Thymus (tissue), 11 donors: ENCODE results near the gene PLXNA4. TPM values are rescaled to one million over a fixed set of nuclear protein-coding genes. Genes with fewer than 3 reads are reported as not detected.

Source experiments
- DNase-seq, 9 donors: peaks; one replicate each; pipeline ENCODE4 v3.0.0-alpha.2; 2013; ENCODE audit warnings: low spot score in 9 of 9, low read depth in 6 of 9, missing footprints in 1 of 9
- H3K27ac ChIP-seq, 2 donors: one replicate each; pipeline ENCODE4 v1.5.1; 2013; ENCODE audit warnings: control low read depth in 1 of 2, low read depth in 1 of 2, low read length in 1 of 2, mild to moderate bottlenecking in 1 of 2, moderate library complexity in 1 of 2
- H3K27me3 ChIP-seq, 2 donors: one replicate each; pipeline ENCODE4 v1.5.1; 2013; ENCODE audit warnings: low read length in 1 of 2; ENCODE audit not compliant: control insufficient read depth in 2 of 2, insufficient read depth in 1 of 2
- H3K36me3 ChIP-seq, 2 donors: one replicate each; pipeline ENCODE4 v1.5.1; 2013; ENCODE audit warnings: low read length in 1 of 2, mild to moderate bottlenecking in 1 of 2, moderate library complexity in 1 of 2; ENCODE audit not compliant: control insufficient read depth in 2 of 2, insufficient read depth in 2 of 2
- H3K4me1 ChIP-seq, 2 donors: one replicate each; pipeline ENCODE4 v1.5.1; 2013; ENCODE audit warnings: low read length in 2 of 2; ENCODE audit not compliant: control insufficient read depth in 2 of 2, insufficient read depth in 2 of 2
- H3K4me3 ChIP-seq, 2 donors: one replicate each; pipeline ENCODE4 v1.5.1; 2013; ENCODE audit warnings: low read length in 2 of 2, control low read depth in 1 of 2, mild to moderate bottlenecking in 1 of 2
- H3K9me3 ChIP-seq, 2 donors: one replicate each; pipeline ENCODE4 v1.5.1; 2013; ENCODE audit warnings: low read length in 1 of 2, mild to moderate bottlenecking in 1 of 2; ENCODE audit not compliant: control insufficient read depth in 2 of 2, insufficient read depth in 1 of 2
- WGBS: extraction: QIAGEN DNeasy Blood & Tissue Kit; methylation state at CpG from one replicate; pipeline ENCODE4 v1.1.7; 2013; 5-methylcytosine and 5-hydroxymethylcytosine counted together
- polyA plus RNA-seq: library from polyadenylated mRNA; stranded (reverse); fragments of 200-250 nt; gene quantifications from one replicate; pipeline ENCODE4 v1.2.3, GENCODE V29; 2013
- total RNA-seq: library from RNA; stranded (reverse); fragments of 120-200 nt; gene quantifications from one replicate; pipeline ENCODE4 v1.2.4, GENCODE V29; 2013
- donor health status: healthy.

The PLXNA4 gene
- total and polyA plus RNA-seq, 2 donors, result 0.21 to 0.66 TPM

- H3K4me1 ChIP-seq, result peaks cover 0 to 5% of the 10 kb centered on the region in 2 donors
- 98% methylated on average over 2 of the region's 2 CpGs for WGBS
- H3K27me3 ChIP-seq, result no peaks in the 10 kb centered on the region
- no peak for DNase-seq
- H3K27ac ChIP-seq, result no peak overlapping the region
- H3K36me3 ChIP-seq, result no peaks in the 10 kb centered on the region
- H3K9me3 ChIP-seq, result no peaks in the 10 kb centered on the region
- H3K4me3 ChIP-seq, result no peak overlapping the region
These were observed 37.5 kb upstream of the PLXNA4 start for GRCh38 chr7:132613737-132614136.

GRCh38 chr7:132610995-132611394 lies 34.7 kb upstream of the PLXNA4 start:
- Histone ChIP-seq H3K27ac (no peak overlapping the region), H3K27me3 (no peaks in the 10 kb centered on the region), H3K4me3 (no peak overlapping the region), H3K36me3 (no peaks in the 10 kb centered on the region), H3K9me3 (no peaks in the 10 kb centered on the region), H3K4me1 (peaks cover 0 to 5% of the 10 kb centered on the region in 2 donors)
- DNase-seq, result no peak
- 97% methylated on average over 3 of the region's 3 CpGs for WGBS

GRCh38 chr7:132609906-132610520 lies 33.7 kb upstream of the PLXNA4 start:
- 90% methylated on average over 2 of the region's 2 CpGs for WGBS
- no peaks in the 10 kb centered on the region for H3K9me3 ChIP-seq
- no peak overlapping the region for H3K4me3 ChIP-seq
- no peak overlapping the region for H3K27ac ChIP-seq
- H3K36me3 ChIP-seq, result no peaks in the 10 kb centered on the region
- DNase-seq, result no peak
- peaks cover 0 to 5% of the 10 kb centered on the region in 2 donors for H3K4me1 ChIP-seq
- no peaks in the 10 kb centered on the region for H3K27me3 ChIP-seq

DNA sequence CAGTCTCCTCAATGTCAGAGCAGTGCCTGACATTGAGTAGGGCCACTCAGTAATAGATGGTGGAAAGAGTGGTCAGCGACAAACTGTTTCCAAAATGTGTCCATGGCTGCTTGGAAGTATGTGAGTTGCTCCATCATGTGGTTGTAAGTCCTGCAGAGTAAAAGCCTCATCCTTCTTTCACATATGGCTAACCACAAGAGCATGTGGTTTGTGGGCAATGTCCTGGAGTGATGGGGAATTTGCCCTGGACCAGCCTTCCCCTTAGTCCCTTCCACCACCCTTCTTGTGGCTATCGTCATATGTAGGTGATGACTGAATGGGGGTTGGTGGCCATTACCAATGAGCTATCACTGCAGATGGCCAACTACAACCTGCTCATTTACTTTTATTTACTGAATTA lies 33.0 kb upstream of the PLXNA4 start:
- Histone ChIP-seq H3K36me3 (no peaks in the 10 kb centered on the region), H3K27ac (no peak overlapping the region), H3K4me3 (no peak overlapping the region), H3K4me1 (peaks cover 0 to 1% of the 10 kb centered on the region in 2 donors), H3K9me3 (no peaks in the 10 kb centered on the region), H3K27me3 (no peaks in the 10 kb centered on the region)
- no peak for DNase-seq
- 92% methylated on average over 2 of the region's 2 CpGs for WGBS

DNA sequence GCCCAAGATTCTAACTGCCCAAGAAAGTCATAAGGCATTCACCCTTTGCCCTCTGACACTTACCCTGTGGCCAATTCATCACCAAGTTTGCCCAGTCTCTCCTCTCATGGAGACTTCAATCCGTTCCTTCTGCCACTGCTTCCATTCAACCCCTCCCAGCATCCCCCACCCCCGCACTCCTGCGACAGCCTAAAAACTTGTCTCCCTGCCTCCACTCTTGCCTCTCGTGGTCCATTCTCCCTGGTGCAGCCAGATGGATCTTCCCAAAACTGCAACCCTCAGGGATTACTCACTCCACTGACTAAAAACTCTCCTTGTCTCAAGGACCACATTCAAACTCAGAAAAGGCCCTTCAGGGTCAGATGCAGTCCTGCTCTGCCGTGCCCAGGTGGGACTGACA lies 32.3 kb upstream of the PLXNA4 start:
- DNase-seq, result no peak
- H3K27ac ChIP-seq, result no peak overlapping the region
- H3K4me3 ChIP-seq, result no peak overlapping the region
- H3K36me3 ChIP-seq, result no peaks in the 10 kb centered on the region
- WGBS, result 96% methylated on average over 5 of the region's 5 CpGs
- H3K9me3 ChIP-seq, result no peaks in the 10 kb centered on the region
- H3K4me1 ChIP-seq, result no peaks in the 10 kb centered on the region
- H3K27me3 ChIP-seq, result no peaks in the 10 kb centered on the region

DNA sequence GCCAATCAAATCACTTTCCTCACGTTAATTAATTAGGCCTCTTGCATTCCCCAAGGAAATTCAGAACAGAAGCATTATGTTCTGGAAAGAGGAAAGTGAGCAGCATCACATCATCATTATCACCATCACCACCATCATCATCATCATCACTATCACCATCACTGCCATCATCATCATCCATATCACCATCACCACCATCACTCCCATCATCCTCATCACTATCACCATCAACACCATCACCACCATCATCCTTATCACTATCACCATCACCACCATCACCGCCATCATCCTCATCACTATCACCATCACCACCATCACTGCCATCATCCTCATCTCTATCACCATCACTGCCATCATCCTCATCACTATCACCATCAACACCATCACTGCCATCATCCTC lies 31.4 kb upstream of the PLXNA4 start:
- WGBS, result 92% methylated on average over 2 of the region's 2 CpGs
- H3K4me3 ChIP-seq, result no peak overlapping the region
- no peak overlapping the region for H3K27ac ChIP-seq
- no peaks in the 10 kb centered on the region for H3K27me3 ChIP-seq
- H3K9me3 ChIP-seq, result no peaks in the 10 kb centered on the region
- H3K4me1 ChIP-seq, result no peaks in the 10 kb centered on the region
- DNase-seq, result no peak
- H3K36me3 ChIP-seq, result no peaks in the 10 kb centered on the region

DNA sequence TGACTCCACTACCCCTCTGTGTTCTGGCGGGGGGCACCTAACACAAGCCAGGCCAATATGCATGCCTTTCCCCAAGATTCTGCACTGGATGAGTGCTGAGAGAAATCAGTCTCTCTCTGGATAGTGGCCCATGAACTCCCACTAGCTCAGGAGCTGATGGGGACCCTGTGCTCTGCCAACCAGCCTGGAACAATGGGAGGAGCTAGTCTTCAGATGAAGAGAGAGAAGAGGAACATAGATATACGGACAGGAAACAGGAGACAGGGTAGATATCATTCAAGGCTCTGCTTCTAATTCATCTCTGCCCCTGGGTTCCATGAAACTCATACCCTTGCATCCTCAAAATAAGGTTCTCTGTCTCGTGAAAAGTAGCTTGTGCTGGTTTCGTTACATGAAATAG lies 27.9 kb upstream of the PLXNA4 start:
- Histone ChIP-seq H3K27ac (no peak overlapping the region), H3K4me1 (no peaks in the 10 kb centered on the region), H3K36me3 (no peaks in the 10 kb centered on the region), H3K9me3 (no peaks in the 10 kb centered on the region), H3K4me3 (no peak overlapping the region), H3K27me3 (no peaks in the 10 kb centered on the region)
- 82% methylated on average over 4 of the region's 4 CpGs for WGBS
- no peak for DNase-seq

DNA sequence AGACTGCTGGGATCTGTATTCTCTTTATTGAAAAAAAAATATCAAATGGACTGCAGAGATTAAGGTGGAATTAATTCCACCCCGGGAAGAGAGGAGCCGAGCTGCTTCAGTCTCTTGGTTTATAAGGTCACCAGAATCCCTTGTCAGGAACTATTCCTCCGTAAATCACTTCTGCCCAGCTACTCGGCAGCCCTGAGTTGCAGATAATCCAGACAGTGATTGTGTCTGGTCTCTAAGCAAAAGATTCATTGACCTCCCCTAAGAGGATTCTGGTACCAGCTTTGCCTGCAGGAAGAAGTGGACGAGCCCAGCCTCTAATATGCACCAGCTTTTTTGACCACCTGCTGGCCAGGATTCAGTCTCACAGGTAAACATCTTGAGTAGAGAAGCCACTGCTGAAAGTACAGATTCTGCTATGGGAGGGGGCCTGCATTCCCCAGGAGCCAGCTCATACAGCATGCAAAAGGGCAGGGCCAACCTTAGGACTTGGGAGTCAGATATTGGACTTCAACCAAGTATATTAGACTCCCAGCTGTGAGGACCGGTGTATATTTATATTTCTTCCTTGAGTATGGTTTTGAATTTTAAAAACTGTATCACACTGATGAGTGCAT lies 27.1 kb upstream of the PLXNA4 start:
- no peak overlapping the region for H3K4me3 ChIP-seq

DNA sequence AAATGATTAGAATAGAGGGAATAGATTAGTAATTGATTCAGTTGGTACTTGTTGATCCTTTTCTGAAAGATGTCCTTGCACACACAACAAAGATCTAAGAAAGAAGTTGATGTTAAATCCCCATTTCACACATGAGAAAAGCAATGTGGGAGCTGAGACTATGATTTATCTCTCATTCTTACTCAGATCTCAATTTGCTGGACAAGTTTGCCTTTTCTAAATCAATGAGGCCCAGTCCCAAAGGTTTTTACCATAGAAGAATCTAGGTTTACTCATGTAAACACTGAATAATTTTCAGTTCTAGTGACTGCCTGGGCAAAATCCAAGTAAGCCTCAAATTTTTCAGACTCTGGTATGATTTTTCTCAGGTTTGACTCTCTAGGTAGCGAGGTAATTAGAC lies 25.5 kb upstream of the PLXNA4 start:
- WGBS, result 74% methylated on average over 1 of the region's 1 CpG

More for the DNA sequence above, 27.1 kb upstream of the PLXNA4 start:
- H3K27ac ChIP-seq, result no peak overlapping the region
- no peak for DNase-seq
- no peaks in the 10 kb centered on the region for H3K9me3 ChIP-seq
- 90% methylated on average over 6 of the region's 6 CpGs for WGBS
- no peaks in the 10 kb centered on the region for H3K27me3 ChIP-seq
- no peaks in the 10 kb centered on the region for H3K4me1 ChIP-seq
- no peaks in the 10 kb centered on the region for H3K36me3 ChIP-seq

More for the DNA sequence above, 25.5 kb upstream of the PLXNA4 start:
- H3K27ac ChIP-seq, result no peak overlapping the region
- no peaks in the 10 kb centered on the region for H3K36me3 ChIP-seq
- no peaks in the 10 kb centered on the region for H3K4me1 ChIP-seq
- no peak overlapping the region for H3K4me3 ChIP-seq
- no peak for DNase-seq
- H3K27me3 ChIP-seq, result no peaks in the 10 kb centered on the region
- no peaks in the 10 kb centered on the region for H3K9me3 ChIP-seq
